Measurements from ENCODE around the gene PANX2.

PANX2 gene

GRCh38 chr22:50208430-50208938, 38.0 kb downstream of the PANX2 start:
- Histone ChIP-seq H3K4me1 (ENCODE audit: control insufficient read depth in 1 of 2, insufficient read depth in 1 of 2, low read depth in 1 of 2, low read length in 1 of 2) (peaks cover 37 to 39% of the 10 kb centered on the region in 2 experiments), H3K27ac (no peak overlapping the region), H3K9me3 (no peaks in the 10 kb centered on the region), H3K4me3 (ENCODE audit: low read depth in 1 of 2, low read length in 1 of 2) (no peak overlapping the region), H3K27me3 (no peaks in the 10 kb centered on the region), H3K36me3 (peaks cover 76% of the 10 kb centered on the region)
- TF ChIP-seq, protein P1, sequence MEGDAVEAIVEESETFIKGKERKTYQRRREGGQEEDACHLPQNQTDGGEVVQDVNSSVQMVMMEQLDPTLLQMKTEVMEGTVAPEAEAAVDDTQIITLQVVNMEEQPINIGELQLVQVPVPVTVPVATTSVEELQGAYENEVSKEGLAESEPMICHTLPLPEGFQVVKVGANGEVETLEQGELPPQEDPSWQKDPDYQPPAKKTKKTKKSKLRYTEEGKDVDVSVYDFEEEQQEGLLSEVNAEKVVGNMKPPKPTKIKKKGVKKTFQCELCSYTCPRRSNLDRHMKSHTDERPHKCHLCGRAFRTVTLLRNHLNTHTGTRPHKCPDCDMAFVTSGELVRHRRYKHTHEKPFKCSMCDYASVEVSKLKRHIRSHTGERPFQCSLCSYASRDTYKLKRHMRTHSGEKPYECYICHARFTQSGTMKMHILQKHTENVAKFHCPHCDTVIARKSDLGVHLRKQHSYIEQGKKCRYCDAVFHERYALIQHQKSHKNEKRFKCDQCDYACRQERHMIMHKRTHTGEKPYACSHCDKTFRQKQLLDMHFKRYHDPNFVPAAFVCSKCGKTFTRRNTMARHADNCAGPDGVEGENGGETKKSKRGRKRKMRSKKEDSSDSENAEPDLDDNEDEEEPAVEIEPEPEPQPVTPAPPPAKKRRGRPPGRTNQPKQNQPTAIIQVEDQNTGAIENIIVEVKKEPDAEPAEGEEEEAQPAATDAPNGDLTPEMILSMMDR (IDR thresholded peaks at IDR 0.05) = no peak

GRCh38 chr22:50208939-50209892, 38.7 kb downstream of the PANX2 start:
- H3K4me1 ChIP-seq (ENCODE audit: control insufficient read depth in 1 of 2, insufficient read depth in 1 of 2, low read depth in 1 of 2, low read length in 1 of 2) = peaks cover 31 to 37% of the 10 kb centered on the region in 2 experiments
- H3K9me3 ChIP-seq = no peaks in the 10 kb centered on the region
- H3K36me3 ChIP-seq = peaks cover 83% of the 10 kb centered on the region
- no peaks in the 10 kb centered on the region for H3K27me3 ChIP-seq
- TF ChIP-seq, protein P1 (IDR thresholded peaks at IDR 0.05) = no peak
- H3K27ac ChIP-seq = peak overlapping the region; percentile 13
- no peak overlapping the region for H3K4me3 ChIP-seq (ENCODE audit: low read depth in 1 of 2, low read length in 1 of 2)

DNA sequence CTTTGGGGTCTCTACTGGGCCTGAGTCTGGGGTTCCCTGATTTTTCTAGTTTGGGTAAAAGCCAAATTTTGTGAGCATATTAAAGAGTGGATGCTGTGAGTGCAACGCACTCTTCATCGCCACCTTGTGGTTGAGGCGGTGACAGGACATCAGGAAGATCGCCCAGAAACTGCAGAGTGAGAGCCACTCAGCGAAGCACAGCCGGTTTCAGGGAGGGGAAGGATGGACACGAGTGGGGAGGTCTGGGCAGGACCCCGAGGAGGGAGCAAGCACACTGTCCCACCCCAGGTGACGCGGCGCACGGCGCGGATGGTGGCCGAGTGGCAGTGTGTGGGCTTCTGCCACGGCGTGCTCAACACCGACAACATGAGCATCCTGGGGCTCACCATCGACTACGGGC, 39.4 kb downstream of the PANX2 start:
- Histone ChIP-seq H3K4me1 (ENCODE audit: control insufficient read depth in 1 of 2, insufficient read depth in 1 of 2, low read depth in 1 of 2, low read length in 1 of 2) (peaks cover 24 to 31% of the 10 kb centered on the region in 2 experiments), H3K27ac (peak overlapping the region; percentile 13), H3K9me3 (no peaks in the 10 kb centered on the region), H3K27me3 (no peaks in the 10 kb centered on the region), H3K4me3 (ENCODE audit: low read depth in 1 of 2, low read length in 1 of 2) (no peak overlapping the region), H3K36me3 (peaks cover 90% of the 10 kb centered on the region)
- TF ChIP-seq, protein P1 (IDR thresholded peaks at IDR 0.05) = peak; percentile 86

- TF ChIP-seq, protein P1 (IDR thresholded peaks at IDR 0.05) = no peak
- Histone ChIP-seq H3K9me3 (no peaks in the 10 kb centered on the region), H3K4me1 (ENCODE audit: control insufficient read depth in 1 of 2, insufficient read depth in 1 of 2, low read depth in 1 of 2, low read length in 1 of 2) (peaks cover 21 to 26% of the 10 kb centered on the region in 2 experiments), H3K4me3 (ENCODE audit: low read depth in 1 of 2, low read length in 1 of 2) (no peak overlapping the region), H3K27ac (no peak overlapping the region), H3K36me3 (peaks cover 96% of the 10 kb centered on the region), H3K27me3 (no peaks in the 10 kb centered on the region)
Observed at GRCh38 chr22:50210378-50211139, 40.0 kb downstream of the PANX2 start.

DNA sequence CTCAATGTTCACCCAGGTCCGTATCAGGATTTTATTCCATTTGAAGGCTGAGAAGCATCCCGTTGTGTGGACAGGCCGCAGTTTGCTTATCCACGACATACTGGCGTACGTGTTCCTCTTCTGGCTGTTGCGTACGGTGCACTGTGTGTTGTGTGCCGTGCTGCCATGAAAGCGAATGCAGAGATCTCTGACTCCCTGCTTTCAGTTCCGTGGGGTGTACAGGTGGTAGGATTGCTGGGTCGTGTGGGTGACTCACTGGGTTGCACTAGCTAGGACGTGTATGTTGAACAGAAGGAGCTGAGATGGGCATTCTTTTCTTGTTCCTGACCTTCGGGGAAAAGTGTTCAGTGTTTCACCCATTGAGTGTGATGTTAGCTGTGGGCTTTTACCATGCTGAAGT, 40.6 kb downstream of the PANX2 start:
- Histone ChIP-seq H3K4me3 (ENCODE audit: low read depth in 1 of 2, low read length in 1 of 2) (no peak overlapping the region), H3K36me3 (peaks cover 98% of the 10 kb centered on the region), H3K27me3 (no peaks in the 10 kb centered on the region), H3K4me1 (ENCODE audit: control insufficient read depth in 1 of 2, insufficient read depth in 1 of 2, low read depth in 1 of 2, low read length in 1 of 2) (peaks cover 21 to 26% of the 10 kb centered on the region in 2 experiments), H3K27ac (no peak overlapping the region), H3K9me3 (no peaks in the 10 kb centered on the region)
- TF ChIP-seq, protein P1 (IDR thresholded peaks at IDR 0.05) = no peak
